Activated T-helper 1 cell treated with anti-CD3 and anti-CD28 coated beads, Interleukin-12 subunit alpha, Interleukin-12 subunit beta, Interleukin-2, Interleukin-4 antibody, amounts not matched to agents 30 ng/mL and 10 ng/mL and 1 ng/mL, durations not matched to agents 14 hours and 24 hours and 36 hours (primary cell): Measurements from ENCODE around the gene OR2V1. TPM values are rescaled to one million over a fixed set of nuclear protein-coding genes. Genes with fewer than 3 reads are reported as not detected.

Source experiments
- DNase-seq: peaks from one replicate; pipeline ENCODE4 v3.0.0; 2021; ENCODE audit warnings: low spot score
- H3K27ac Mint-ChIP-seq: one replicate; pipeline ENCODE4 v1.8.0; 2021; ENCODE audit warnings: mild to moderate bottlenecking, mixed read lengths
- H3K27me3 Mint-ChIP-seq: one replicate; pipeline ENCODE4 v1.8.0; 2022; ENCODE audit warnings: mild to moderate bottlenecking, moderate library complexity, mixed read lengths; ENCODE audit not compliant: insufficient read depth
- H3K36me3 Mint-ChIP-seq: one replicate; pipeline ENCODE4 v1.8.0; 2021; ENCODE audit warnings: low read depth, mixed read lengths
- H3K4me1 Mint-ChIP-seq: one replicate; pipeline ENCODE4 v1.8.0; 2021; ENCODE audit warnings: low read depth, mixed read lengths
- H3K4me3 Mint-ChIP-seq: one replicate; pipeline ENCODE4 v1.8.0; 2021; ENCODE audit warnings: mild to moderate bottlenecking, moderate library complexity, mixed read lengths
- H3K9me3 Mint-ChIP-seq: one replicate; pipeline ENCODE4 v1.8.0; 2021; ENCODE audit warnings: mixed read lengths
- intact Hi-C: fragments of 100-400 bp; cut with micrococcal nuclease; formaldehyde crosslinking; loops from one replicate; pipeline ENCODE4 v1.15.1; 2024
- total RNA-seq: library from RNA; stranded (reverse); gene quantifications from 2 replicates; pipeline ENCODE4 v1.2.3, GENCODE V29; 2022

The OR2V1 gene
- total RNA-seq, 1 donor from 2014 or later, result not detected

GRCh38 chr5:181087309-181087708, 43.7 kb downstream of the OR2V1 start:
- no peak overlapping the region for H3K4me3 Mint-ChIP-seq
- H3K9me3 Mint-ChIP-seq, result no peaks in the 10 kb centered on the region
- H3K27ac Mint-ChIP-seq, result no peak overlapping the region
- DNase-seq, result no peak
- H3K27me3 Mint-ChIP-seq, result peaks cover 14% of the 10 kb centered on the region
- no peaks in the 10 kb centered on the region for H3K4me1 Mint-ChIP-seq
- no peaks in the 10 kb centered on the region for H3K36me3 Mint-ChIP-seq
- intact Hi-C loops, result no loop called here

- H3K36me3 Mint-ChIP-seq, result no peaks in the 10 kb centered on the region
- intact Hi-C loops, result no loop called here
- H3K4me3 Mint-ChIP-seq, result no peak overlapping the region
- no peaks in the 10 kb centered on the region for H3K9me3 Mint-ChIP-seq
- no peaks in the 10 kb centered on the region for H3K4me1 Mint-ChIP-seq
- no peak overlapping the region for H3K27ac Mint-ChIP-seq
- DNase-seq, result no peak
- H3K27me3 Mint-ChIP-seq, result peaks cover 17% of the 10 kb centered on the region
These were observed 44.1 kb downstream of the OR2V1 start for GRCh38 chr5:181086884-181087205.

- no peak for DNase-seq
- H3K27me3 Mint-ChIP-seq, result peaks cover 17% of the 10 kb centered on the region
- H3K4me3 Mint-ChIP-seq, result no peak overlapping the region
These were observed 44.7 kb downstream of the OR2V1 start for GRCh38 chr5:181086026-181086883.

GRCh38 chr5:181084621-181085195, 46.3 kb downstream of the OR2V1 start:
- H3K27ac Mint-ChIP-seq, result no peak overlapping the region
- no peaks in the 10 kb centered on the region for H3K4me1 Mint-ChIP-seq
- no peak for DNase-seq
- no peak overlapping the region for H3K4me3 Mint-ChIP-seq
- intact Hi-C loops, result no loop called here
- H3K9me3 Mint-ChIP-seq, result no peaks in the 10 kb centered on the region
- no peaks in the 10 kb centered on the region for H3K36me3 Mint-ChIP-seq
- peaks cover 23% of the 10 kb centered on the region for H3K27me3 Mint-ChIP-seq

More at GRCh38 chr5:181086026-181086883, 44.7 kb downstream of the OR2V1 start:
- no peak overlapping the region for H3K27ac Mint-ChIP-seq
- H3K9me3 Mint-ChIP-seq, result no peaks in the 10 kb centered on the region
- no peaks in the 10 kb centered on the region for H3K36me3 Mint-ChIP-seq
- intact Hi-C loops, result no loop called here
- H3K4me1 Mint-ChIP-seq, result no peaks in the 10 kb centered on the region

- Mint-ChIP-seq H3K27me3 (peaks cover 26% of the 10 kb centered on the region), H3K36me3 (no peaks in the 10 kb centered on the region), H3K4me1 (no peaks in the 10 kb centered on the region), H3K9me3 (no peaks in the 10 kb centered on the region), H3K27ac (no peak overlapping the region), H3K4me3 (no peak overlapping the region)
- intact Hi-C loops, result no loop called here
- no peak for DNase-seq
These were observed 49.0 kb downstream of the OR2V1 start for GRCh38 chr5:181081989-181082388.

- Mint-ChIP-seq H3K9me3 (no peaks in the 10 kb centered on the region), H3K27me3 (peaks cover 9% of the 10 kb centered on the region), H3K27ac (no peak overlapping the region), H3K4me1 (no peaks in the 10 kb centered on the region), H3K36me3 (no peaks in the 10 kb centered on the region), H3K4me3 (no peak overlapping the region)
- no peak for DNase-seq
- intact Hi-C loops, result no loop called here
These were observed 54.0 kb downstream of the OR2V1 start for GRCh38 chr5:181076920-181077319.

Other genes starting within 250 kb of the OR2V1 start
- not detected in 2 replicates for gene BTNL8, start 232.0 kb downstream of the OR2V1 start, total RNA-seq
- gene BTNL3, start 142.3 kb downstream of the OR2V1 start, total RNA-seq, result not detected in 2 replicates
- gene BTNL9, start 90.9 kb downstream of the OR2V1 start, total RNA-seq, result not detected in 2 replicates
- not detected in 2 replicates for gene OR2V2, start 16.4 kb upstream of the OR2V1 start, total RNA-seq
- gene TRIM7, start 74.0 kb upstream of the OR2V1 start, total RNA-seq, result 1.5 and 1.8 TPM in 2 replicates
- 31.8 and 34.8 TPM in 2 replicates for gene TRIM41, start 92.1 kb upstream of the OR2V1 start, total RNA-seq
- gene RACK1, start 112.7 kb upstream of the OR2V1 start, total RNA-seq, result 2,098 and 2,121 TPM in 2 replicates
- 15.3 and 17.1 TPM in 2 replicates for gene TRIM52, start 130.0 kb upstream of the OR2V1 start, total RNA-seq
- gene OR4F3, start 236.1 kb upstream of the OR2V1 start, total RNA-seq, result not detected in 2 replicates